IPS-15b (cell line): ENCODE measurements around the gene SERHL2.
"Not testable (repeated sequence)": the region's sequence is repeated elsewhere in the genome, so short reads cannot be mapped to it uniquely, and the experiment has no call there.

Experiments
- H3K27me3 ChIP-seq: one replicate; pipeline ENCODE4 v1.6.1; 2013; ENCODE audit warnings: low read length; ENCODE audit not compliant: control insufficient read depth, insufficient read depth
- H3K36me3 ChIP-seq: one replicate; pipeline ENCODE4 v1.6.1; 2013; ENCODE audit warnings: low read length; ENCODE audit not compliant: control insufficient read depth, insufficient read depth
- H3K4me1 ChIP-seq: one replicate; pipeline ENCODE4 v1.6.1; 2013; ENCODE audit warnings: mild to moderate bottlenecking, low read length; ENCODE audit not compliant: control insufficient read depth, insufficient read depth
- H3K4me3 ChIP-seq: one replicate; pipeline ENCODE4 v1.5.1; 2013; ENCODE audit warnings: low read depth, low read length
- H3K9ac ChIP-seq: one replicate; pipeline ENCODE4 v1.6.1; 2013; ENCODE audit warnings: low read depth, mild to moderate bottlenecking, low read length
- H3K9me3 ChIP-seq: one replicate; pipeline ENCODE4 v1.6.1; 2013; ENCODE audit warnings: mild to moderate bottlenecking, low read length; ENCODE audit not compliant: control insufficient read depth, insufficient read depth

SERHL2 gene

DNA sequence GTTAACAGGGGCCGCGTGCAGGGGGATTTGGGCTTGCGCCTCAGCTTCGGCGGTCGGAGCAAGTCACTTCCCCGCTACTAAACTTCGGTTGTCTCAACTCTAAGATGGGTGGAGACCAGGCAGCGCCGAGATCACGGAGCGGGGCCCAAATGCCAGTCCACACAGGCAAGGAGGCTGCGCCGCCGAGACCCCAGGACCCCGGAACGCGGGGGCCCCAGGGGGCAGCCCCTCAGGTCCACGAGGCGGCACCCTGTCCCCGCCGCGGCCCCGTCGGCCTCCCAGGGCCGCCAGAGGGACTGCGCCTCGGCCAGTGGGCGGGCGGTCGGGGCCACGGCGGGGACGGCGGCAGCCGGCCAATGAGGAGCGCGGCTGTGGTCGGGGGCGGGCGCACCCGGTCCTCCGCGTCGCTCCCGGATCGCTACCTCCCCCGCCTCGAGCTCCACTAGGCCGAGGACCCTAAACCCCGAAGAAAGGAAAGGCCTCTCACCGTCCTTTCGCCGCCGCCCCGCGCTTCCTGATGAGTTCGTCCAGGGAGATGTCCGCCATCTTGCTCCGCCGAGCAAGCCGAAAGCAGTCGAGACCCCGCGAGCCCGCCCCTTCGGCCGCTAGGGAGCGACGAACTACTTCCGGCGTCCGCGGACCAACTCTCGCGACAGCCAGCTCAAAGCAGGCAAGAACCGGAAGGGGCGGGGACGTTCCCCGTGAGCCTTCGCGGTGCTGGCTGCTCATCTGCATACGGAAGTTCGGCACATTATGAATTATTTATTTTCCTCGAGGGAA, 60.7 kb downstream of the SERHL2 start, which contains the start of gene POLDIP3:
Gene POLDIP3, minus strand, starts transcription at position 572 of the 780 bp plus-strand sequence. Its CDS starts 26 bp downstream, at position 546.
- no peaks in the 10 kb centered on the region for H3K9me3 ChIP-seq
- H3K4me3 ChIP-seq, result peak within 1 kb of the TSS; percentile 89
- no peaks in the 10 kb centered on the region for H3K36me3 ChIP-seq
- H3K27me3 ChIP-seq, result no peaks in the 10 kb centered on the region
- H3K4me1 ChIP-seq, result peaks cover 16% of the 10 kb centered on the region
- H3K9ac ChIP-seq, result peak within 1 kb of the TSS; percentile 57

- peaks cover 13% of the 10 kb centered on the region for H3K4me1 ChIP-seq
- peak overlapping the region; percentile 32 for H3K4me3 ChIP-seq
- H3K36me3 ChIP-seq, result no peaks in the 10 kb centered on the region
Observed at GRCh38 chr22:42615092-42615859, 61.5 kb downstream of the SERHL2 start.

GRCh38 chr22:42615860-42616175, 62.1 kb downstream of the SERHL2 start:
- peak overlapping the region; percentile 32 for H3K4me3 ChIP-seq
- not testable (repeated sequence) for H3K9ac ChIP-seq, H3K36me3 ChIP-seq, H3K27me3 ChIP-seq, H3K9me3 ChIP-seq
- peaks cover 13% of the 10 kb centered on the region for H3K4me1 ChIP-seq

More at GRCh38 chr22:42615092-42615859, 61.5 kb downstream of the SERHL2 start:
- H3K27me3 ChIP-seq, result no peaks in the 10 kb centered on the region
- no peaks in the 10 kb centered on the region for H3K9me3 ChIP-seq
- H3K9ac ChIP-seq, result peak overlapping the region; percentile 57

DNA sequence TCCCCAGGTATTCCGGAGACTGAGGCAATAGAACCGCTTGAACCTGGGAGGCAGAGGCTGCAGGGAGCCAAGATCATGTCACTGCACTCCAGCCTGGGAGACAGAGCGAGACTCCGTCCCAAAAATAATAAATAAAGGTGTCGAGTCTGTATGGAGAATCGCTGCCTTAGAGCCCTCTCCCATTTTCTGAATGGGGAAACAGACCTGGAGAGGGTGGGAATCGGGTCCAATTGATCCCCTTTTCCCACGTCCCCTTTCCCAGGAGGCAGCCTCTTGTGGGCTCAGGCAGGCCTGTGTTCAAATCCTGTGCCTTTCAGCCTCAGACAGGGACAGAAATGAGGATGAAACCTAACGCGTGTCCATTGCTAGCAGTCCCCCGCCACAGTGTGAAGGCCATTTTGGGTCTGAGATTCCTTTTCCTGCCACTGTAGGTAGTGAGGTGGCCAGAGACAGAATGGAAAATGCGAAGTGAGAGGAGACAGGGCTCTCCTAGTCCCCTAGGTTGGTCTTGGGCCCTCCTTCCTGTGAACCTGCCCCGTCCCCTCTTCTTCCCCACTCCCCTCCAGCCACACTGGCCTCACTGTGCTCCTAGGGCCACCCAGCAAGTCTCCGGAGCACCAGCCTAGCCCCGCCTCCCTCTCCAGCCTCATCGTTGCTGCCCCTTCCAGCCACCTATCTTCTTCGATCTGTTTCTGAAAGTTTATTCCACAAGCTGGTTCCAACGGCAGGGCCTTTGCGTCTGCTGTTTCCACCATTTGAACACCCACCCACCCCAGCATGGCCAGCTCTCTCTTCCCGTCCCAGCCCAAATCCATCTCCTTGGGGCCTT, 63.6 kb downstream of the SERHL2 start:
- Histone ChIP-seq H3K4me3 (no peak overlapping the region), H3K4me1 (peaks cover 13% of the 10 kb centered on the region), H3K9ac (no peak overlapping the region), H3K27me3 (no peaks in the 10 kb centered on the region), H3K36me3 (peaks cover 2% of the 10 kb centered on the region), H3K9me3 (no peaks in the 10 kb centered on the region)

- Histone ChIP-seq H3K9ac (no peak overlapping the region), H3K9me3 (no peaks in the 10 kb centered on the region), H3K27me3 (no peaks in the 10 kb centered on the region), H3K4me3 (no peak overlapping the region), H3K4me1 (peaks cover 8% of the 10 kb centered on the region), H3K36me3 (peaks cover 10% of the 10 kb centered on the region)
Observed at GRCh38 chr22:42619261-42620063, 65.7 kb downstream of the SERHL2 start.

DNA sequence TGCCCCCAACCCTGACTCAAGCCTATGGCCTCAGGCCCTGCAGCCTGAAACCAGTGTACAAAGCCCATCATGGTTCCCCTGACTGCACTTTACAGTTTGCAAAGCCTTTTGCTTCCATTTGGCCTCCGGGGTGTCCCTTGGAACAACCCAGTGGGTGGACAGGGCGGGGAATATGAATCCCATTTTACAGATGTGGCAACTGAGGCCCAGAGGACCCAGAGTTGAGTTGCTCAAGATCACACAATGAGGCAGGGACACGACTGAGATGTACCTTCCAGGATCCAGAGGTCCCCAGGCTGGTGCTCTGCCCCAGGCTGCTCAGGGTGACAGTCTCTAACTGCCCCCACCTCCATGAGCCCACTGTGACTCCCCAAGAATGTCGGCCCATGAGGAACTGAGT, 66.3 kb downstream of the SERHL2 start:
- no peaks in the 10 kb centered on the region for H3K9me3 ChIP-seq
- H3K27me3 ChIP-seq, result no peaks in the 10 kb centered on the region
- H3K4me3 ChIP-seq, result no peak overlapping the region
- H3K9ac ChIP-seq, result no peak overlapping the region
- peaks cover 10% of the 10 kb centered on the region for H3K36me3 ChIP-seq
- peaks cover 8% of the 10 kb centered on the region for H3K4me1 ChIP-seq

- peaks cover 5% of the 10 kb centered on the region for H3K4me1 ChIP-seq
- no peak overlapping the region for H3K4me3 ChIP-seq
- H3K9ac ChIP-seq, result no peak overlapping the region
- H3K9me3 ChIP-seq, result no peaks in the 10 kb centered on the region
- peaks cover 11% of the 10 kb centered on the region for H3K36me3 ChIP-seq
- H3K27me3 ChIP-seq, result no peaks in the 10 kb centered on the region
Observed at GRCh38 chr22:42621505-42622002, 67.8 kb downstream of the SERHL2 start.

DNA sequence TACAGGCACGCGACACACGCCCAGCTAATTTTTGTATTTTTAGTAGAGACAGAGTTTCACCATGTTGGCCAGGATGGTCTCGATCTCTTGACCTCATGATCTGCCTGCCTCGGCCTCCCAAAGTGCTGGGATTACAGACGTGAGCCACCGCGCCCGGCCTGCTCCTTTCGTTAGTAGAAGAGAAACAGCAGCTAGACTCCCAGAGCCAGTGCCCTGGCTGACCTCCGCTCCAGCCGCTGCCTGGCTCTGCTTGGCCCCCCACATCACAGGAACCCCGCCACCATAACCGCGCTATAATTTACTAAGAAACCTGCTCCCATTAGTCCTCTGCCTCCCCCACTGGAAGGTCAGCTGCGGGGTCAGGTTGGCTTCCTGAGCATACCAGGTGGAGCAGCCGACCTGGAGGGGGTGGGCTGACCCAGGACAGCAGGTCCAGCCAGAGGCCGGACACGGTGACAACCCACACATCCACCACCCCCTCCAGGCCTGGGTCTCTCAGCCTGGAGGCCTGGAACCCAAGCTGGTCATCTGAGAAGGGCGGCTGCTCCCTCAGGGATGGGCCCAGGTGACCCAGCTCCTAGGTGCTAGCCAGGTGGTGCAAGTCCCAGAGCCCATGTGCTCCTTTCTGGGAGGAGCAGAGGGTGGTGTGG, 68.4 kb downstream of the SERHL2 start:
- no peaks in the 10 kb centered on the region for H3K27me3 ChIP-seq
- no peaks in the 10 kb centered on the region for H3K9me3 ChIP-seq
- peaks cover 4% of the 10 kb centered on the region for H3K4me1 ChIP-seq
- no peak overlapping the region for H3K9ac ChIP-seq
- peaks cover 17% of the 10 kb centered on the region for H3K36me3 ChIP-seq
- no peak overlapping the region for H3K4me3 ChIP-seq

GRCh38 chr22:42623301-42623751, 69.6 kb downstream of the SERHL2 start:
- Histone ChIP-seq H3K36me3 (peaks cover 26% of the 10 kb centered on the region), H3K4me1 (no peaks in the 10 kb centered on the region), H3K27me3 (no peaks in the 10 kb centered on the region), H3K4me3 (no peak overlapping the region), H3K9me3 (no peaks in the 10 kb centered on the region), H3K9ac (no peak overlapping the region)
